ENCODE measurements around the gene RNF111.

- TF ChIP-seq, protein P1, sequence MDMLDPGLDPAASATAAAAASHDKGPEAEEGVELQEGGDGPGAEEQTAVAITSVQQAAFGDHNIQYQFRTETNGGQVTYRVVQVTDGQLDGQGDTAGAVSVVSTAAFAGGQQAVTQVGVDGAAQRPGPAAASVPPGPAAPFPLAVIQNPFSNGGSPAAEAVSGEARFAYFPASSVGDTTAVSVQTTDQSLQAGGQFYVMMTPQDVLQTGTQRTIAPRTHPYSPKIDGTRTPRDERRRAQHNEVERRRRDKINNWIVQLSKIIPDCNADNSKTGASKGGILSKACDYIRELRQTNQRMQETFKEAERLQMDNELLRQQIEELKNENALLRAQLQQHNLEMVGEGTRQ (IDR thresholded peaks at IDR 0.05; ENCODE audit: low read depth, low read length) = no peak
- TF ChIP-seq, protein P1 (CRISPR knock-in tag; IDR thresholded peaks at IDR 0.05; ENCODE audit: borderline replicate concordance) = no peak
- no peak for TF ChIP-seq ZNF883 (CRISPR knock-in tag; IDR thresholded peaks at IDR 0.05; ENCODE audit: not compliant biosample characterization)
These were observed 111.8 kb downstream of the RNF111 start for GRCh38 chr15:59099162-59099685.
